Fibroblast of lung (primary cell): ENCODE measurements around the gene THAP8.

Experiments
- CTCF ChIP-seq, 2 donors: IDR thresholded peaks in 1 of 2; conservative IDR thresholded peaks in 1 of 2; 1 replicate in 1 of 2; 2 replicates in 1 of 2; pipeline ENCODE4 v1.5.1; 2011 to 2012; ENCODE audit warnings: low read length in 2 of 2, control low read depth in 1 of 2, inconsistent platforms in 1 of 2, low read depth in 1 of 2, mild to moderate bottlenecking in 1 of 2
- EZH2 ChIP-seq: IDR thresholded peaks from 2 replicates; pipeline ENCODE4 v1.5.1; 2012; ENCODE audit warnings: low read length, control low read depth, mild to moderate bottlenecking; ENCODE audit errors: missing control alignments

DNA sequence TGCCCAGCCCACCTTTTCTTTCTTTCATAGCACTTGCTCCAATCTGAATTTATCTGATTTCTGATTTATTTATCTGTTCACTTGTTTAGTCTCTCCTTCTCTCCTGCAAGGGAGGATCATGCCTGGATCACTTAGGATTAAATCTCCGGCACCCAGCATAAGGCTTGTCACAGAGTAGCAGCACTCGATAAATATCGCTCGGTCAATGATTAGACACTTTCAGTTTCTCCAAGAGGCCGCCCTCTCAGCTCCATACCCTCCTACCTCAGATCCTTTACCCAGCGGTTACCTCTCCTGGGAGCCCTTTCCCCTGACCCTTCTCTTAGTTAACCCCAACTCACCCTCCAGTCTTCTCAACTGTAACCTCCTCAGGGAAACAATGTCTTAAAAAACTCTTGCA, 22.8 kb downstream of the THAP8 start:
- TF ChIP-seq CTCF (conservative IDR thresholded peaks at IDR 0.05 in 1 of 2, IDR thresholded peaks at IDR 0.05 in 1 of 2; ENCODE audit: low read depth in 1 of 2, low read length in 2 of 2) = no peak
- TF ChIP-seq EZH2 = no peak
